HL-60 (cell line): Measurements from ENCODE around the gene CNMD.

ENCODE experiments used
- DNase-seq, 2 experiments: peaks; one replicate each; pipeline ENCODE4 v3.0.0-alpha.2; 2010 to 2020; ENCODE audit warnings: low read depth in 1 of 2, low spot score in 1 of 2
- H3K27ac ChIP-seq: fragments of 250-450 bp; sonication (Bioruptor Pico); replicated peaks from 2 replicates; pipeline ENCODE4 v1.5.1; 2020; ENCODE audit warnings: mild to moderate bottlenecking, moderate library complexity
- H3K27me3 ChIP-seq: fragments of 250-450 bp; sonication (Bioruptor Pico); 2 replicates; pipeline ENCODE4 v1.5.1; 2021; ENCODE audit warnings: mild to moderate bottlenecking, moderate library complexity; ENCODE audit not compliant: insufficient read depth, poor library complexity, severe bottlenecking
- H3K4me3 ChIP-seq: replicated peaks from 2 replicates; pipeline ENCODE4 v1.5.1; 2011; ENCODE audit warnings: mild to moderate bottlenecking, control low read depth, low read length; ENCODE audit not compliant: insufficient read depth
- GABPA ChIP-seq: IDR thresholded peaks from 2 replicates; pipeline ENCODE4 v1.6.1; 2012; ENCODE audit warnings: low read depth
- POLR2AphosphoS5 ChIP-seq: IDR thresholded peaks from 2 replicates; pipeline ENCODE4 v1.6.1; 2012; ENCODE audit warnings: low read depth
- SPI1 ChIP-seq: IDR thresholded peaks from 2 replicates; pipeline ENCODE4 v1.6.1; 2012; ENCODE audit warnings: low read depth, mild to moderate bottlenecking, borderline replicate concordance
- TF ChIP-seq, protein P1 (sequence below): IDR thresholded peaks from 2 replicates; pipeline ENCODE4 v1.6.1; 2012; ENCODE audit warnings: low read depth; ENCODE audit not compliant: insufficient replicate concordance
- TF ChIP-seq, protein P2 (sequence below): IDR thresholded peaks from one replicate; pipeline ENCODE4 v1.5.1; 2011; ENCODE audit warnings: low read length, control low read depth, inconsistent platforms; ENCODE audit not compliant: insufficient read depth

Gene CNMD

DNA sequence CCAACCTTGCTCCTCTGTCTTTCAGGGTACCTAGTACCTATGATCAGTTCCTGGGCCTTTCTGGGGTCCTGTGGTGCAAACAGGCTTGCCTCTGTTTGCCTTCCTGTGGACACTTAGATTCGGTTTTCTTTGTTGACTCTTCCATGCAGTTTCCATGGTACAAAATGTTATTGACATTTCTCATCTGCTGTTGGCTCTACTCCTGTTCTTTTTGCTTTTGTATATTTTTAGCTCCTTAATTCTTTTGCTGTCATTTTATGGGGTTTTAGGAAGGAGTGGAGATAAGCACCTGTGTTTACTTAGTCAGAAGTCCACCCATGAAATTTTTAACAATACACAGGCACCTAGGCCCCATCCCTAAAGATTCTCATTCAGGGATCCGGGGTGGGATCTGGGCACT is 20.5 kb upstream of the CNMD start:
- TF ChIP-seq, protein P1, sequence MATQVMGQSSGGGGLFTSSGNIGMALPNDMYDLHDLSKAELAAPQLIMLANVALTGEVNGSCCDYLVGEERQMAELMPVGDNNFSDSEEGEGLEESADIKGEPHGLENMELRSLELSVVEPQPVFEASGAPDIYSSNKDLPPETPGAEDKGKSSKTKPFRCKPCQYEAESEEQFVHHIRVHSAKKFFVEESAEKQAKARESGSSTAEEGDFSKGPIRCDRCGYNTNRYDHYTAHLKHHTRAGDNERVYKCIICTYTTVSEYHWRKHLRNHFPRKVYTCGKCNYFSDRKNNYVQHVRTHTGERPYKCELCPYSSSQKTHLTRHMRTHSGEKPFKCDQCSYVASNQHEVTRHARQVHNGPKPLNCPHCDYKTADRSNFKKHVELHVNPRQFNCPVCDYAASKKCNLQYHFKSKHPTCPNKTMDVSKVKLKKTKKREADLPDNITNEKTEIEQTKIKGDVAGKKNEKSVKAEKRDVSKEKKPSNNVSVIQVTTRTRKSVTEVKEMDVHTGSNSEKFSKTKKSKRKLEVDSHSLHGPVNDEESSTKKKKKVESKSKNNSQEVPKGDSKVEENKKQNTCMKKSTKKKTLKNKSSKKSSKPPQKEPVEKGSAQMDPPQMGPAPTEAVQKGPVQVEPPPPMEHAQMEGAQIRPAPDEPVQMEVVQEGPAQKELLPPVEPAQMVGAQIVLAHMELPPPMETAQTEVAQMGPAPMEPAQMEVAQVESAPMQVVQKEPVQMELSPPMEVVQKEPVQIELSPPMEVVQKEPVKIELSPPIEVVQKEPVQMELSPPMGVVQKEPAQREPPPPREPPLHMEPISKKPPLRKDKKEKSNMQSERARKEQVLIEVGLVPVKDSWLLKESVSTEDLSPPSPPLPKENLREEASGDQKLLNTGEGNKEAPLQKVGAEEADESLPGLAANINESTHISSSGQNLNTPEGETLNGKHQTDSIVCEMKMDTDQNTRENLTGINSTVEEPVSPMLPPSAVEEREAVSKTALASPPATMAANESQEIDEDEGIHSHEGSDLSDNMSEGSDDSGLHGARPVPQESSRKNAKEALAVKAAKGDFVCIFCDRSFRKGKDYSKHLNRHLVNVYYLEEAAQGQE = no peak
- TF ChIP-seq SPI1 (no peak), POLR2AphosphoS5 (no peak), GABPA (no peak)
- TF ChIP-seq, protein P2, sequence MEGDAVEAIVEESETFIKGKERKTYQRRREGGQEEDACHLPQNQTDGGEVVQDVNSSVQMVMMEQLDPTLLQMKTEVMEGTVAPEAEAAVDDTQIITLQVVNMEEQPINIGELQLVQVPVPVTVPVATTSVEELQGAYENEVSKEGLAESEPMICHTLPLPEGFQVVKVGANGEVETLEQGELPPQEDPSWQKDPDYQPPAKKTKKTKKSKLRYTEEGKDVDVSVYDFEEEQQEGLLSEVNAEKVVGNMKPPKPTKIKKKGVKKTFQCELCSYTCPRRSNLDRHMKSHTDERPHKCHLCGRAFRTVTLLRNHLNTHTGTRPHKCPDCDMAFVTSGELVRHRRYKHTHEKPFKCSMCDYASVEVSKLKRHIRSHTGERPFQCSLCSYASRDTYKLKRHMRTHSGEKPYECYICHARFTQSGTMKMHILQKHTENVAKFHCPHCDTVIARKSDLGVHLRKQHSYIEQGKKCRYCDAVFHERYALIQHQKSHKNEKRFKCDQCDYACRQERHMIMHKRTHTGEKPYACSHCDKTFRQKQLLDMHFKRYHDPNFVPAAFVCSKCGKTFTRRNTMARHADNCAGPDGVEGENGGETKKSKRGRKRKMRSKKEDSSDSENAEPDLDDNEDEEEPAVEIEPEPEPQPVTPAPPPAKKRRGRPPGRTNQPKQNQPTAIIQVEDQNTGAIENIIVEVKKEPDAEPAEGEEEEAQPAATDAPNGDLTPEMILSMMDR = no peak
- Histone ChIP-seq H3K27me3 (peaks cover 3% of the 10 kb centered on the region), H3K27ac (no peak overlapping the region), H3K4me3 (no peak overlapping the region)
- no peak for DNase-seq

DNA sequence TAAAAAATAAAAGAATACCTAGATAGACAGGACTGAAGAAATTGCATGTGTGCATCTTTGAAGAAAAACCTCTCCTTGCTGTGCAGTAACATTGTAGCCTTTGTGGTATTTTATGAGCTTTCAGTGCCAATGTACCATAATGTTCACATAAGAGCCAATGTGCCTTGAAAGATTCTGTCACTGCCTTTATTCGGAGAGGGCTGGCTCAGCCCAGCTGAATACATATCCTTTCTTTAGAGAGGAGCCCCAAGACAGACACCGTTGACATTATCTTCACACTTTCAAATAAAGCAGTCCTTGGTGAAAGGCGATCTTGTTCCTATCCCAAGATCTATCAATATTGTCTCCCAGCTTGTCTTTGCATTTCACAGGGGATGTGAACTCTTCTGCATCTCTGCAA is 18.5 kb upstream of the CNMD start:
- TF ChIP-seq, protein P2 = no peak
- no peak for TF ChIP-seq POLR2AphosphoS5
- TF ChIP-seq SPI1 = no peak
- TF ChIP-seq GABPA = no peak
- TF ChIP-seq, protein P1 = no peak
- H3K4me3 ChIP-seq = no peak overlapping the region
- no peak overlapping the region for H3K27ac ChIP-seq
- H3K27me3 ChIP-seq = peaks cover 8% of the 10 kb centered on the region
- no peak for DNase-seq

DNA sequence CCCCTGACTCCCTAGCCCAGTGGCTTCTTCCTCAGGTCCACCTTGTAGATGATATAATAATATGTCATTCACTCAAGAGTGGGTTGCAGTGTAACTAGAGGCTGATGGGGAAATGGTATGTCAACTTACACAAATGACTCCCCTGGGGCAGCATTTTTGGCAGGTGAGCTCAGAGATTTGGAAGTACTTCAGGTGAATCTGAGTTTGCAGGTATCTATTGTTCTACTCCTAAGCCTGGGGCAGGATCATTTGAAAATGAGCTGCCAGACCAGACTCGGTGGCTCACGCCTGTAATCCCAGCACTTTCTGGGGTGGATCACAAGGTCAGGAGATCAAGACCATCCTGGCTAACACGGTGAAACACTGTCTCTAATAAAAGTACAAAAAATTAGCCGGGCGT is 11.6 kb upstream of the CNMD start:
- no peak for DNase-seq
- no peak overlapping the region for H3K4me3 ChIP-seq
- peaks cover 7% of the 10 kb centered on the region for H3K27me3 ChIP-seq
- TF ChIP-seq, protein P2 = no peak
- TF ChIP-seq GABPA = no peak
- no peak for TF ChIP-seq SPI1
- TF ChIP-seq, protein P1 = no peak
- no peak for TF ChIP-seq POLR2AphosphoS5
- no peak overlapping the region for H3K27ac ChIP-seq
